ENCODE results near the gene TUBB6. TPM values are rescaled to one million over a fixed set of nuclear protein-coding genes. Genes with fewer than 3 reads are reported as not detected.

The TUBB6 gene
- total and polyA plus RNA-seq, 10 of the 15 experiments (the other 5 are each of a cell fraction or from before 2014, with no cell fraction given) = 27.4 to 262 (median 82.5) TPM

- Histone ChIP-seq H4K20me1 (ENCODE audit: control insufficient read depth, insufficient read depth) (no peaks in the 10 kb centered on the region; the same call in none of the 2 replicates), H3K4me3 (peak overlapping the region; percentile 99), H3K9me3 (replicated peaks; ENCODE audit: control insufficient read depth, insufficient read depth, low read length) (no peaks in the 10 kb centered on the region), H2AFZ (ENCODE audit: control insufficient read depth, low read depth, low read length) (no peak overlapping the region), H3K27ac (ENCODE audit: control insufficient read depth, insufficient read depth) (no peak overlapping the region), H3K4me2 (ENCODE audit: control insufficient read depth, insufficient read depth) (peak overlapping the region; percentile 80), H3K4me1 (ENCODE audit: control insufficient read depth, insufficient read depth, low read length) (peaks cover 3% of the 10 kb centered on the region; the same call in 1 of the 2 replicates), H3K79me2 (ENCODE audit: control insufficient read depth, insufficient read depth, low read length) (peaks cover 54% of the 10 kb centered on the region), H3K9ac (ENCODE audit: control insufficient read depth, insufficient read depth, low read length) (no peak overlapping the region), H3K27me3 (replicated peaks in 1 of 2; ENCODE audit: control insufficient read depth in 2 of 2, insufficient read depth in 2 of 2, low read length in 1 of 2) (no peaks in the 10 kb centered on the region), H3K36me3 (ENCODE audit: control insufficient read depth in 2 of 2, insufficient read depth in 2 of 2, low read length in 1 of 2) (peaks cover 0 to 8% of the 10 kb centered on the region in 2 experiments; a peak in 2 of 4 replicates)
- ChIA-PET RAD21 (ENCODE audit: unreplicated experiment) (no interaction called here), SMC1A (ENCODE audit: uncharacterized antibody, unreplicated experiment) (interaction anchor here (0.6 to 1.3 kb wide), 2 partner anchors 43 to 57 kb away, joined by 3 to 4 read pairs; no protein-coding TSS in a partner anchor), POLR2A (no interaction called here), CTCF (interaction anchor here (3.5 kb wide), 1 partner anchor 46 kb away, joined by 15 read pairs; no protein-coding TSS in a partner anchor)
- ATAC-seq (no peak), DNase-seq (ENCODE audit: low read depth, low spot score) (no peak), FAIRE-seq (no peak)
- BruUV-seq (replicated peaks) = TSS peak; percentile 42
- TF ChIP-seq ELK1 (IDR thresholded peaks at IDR 0.05; ENCODE audit: low read depth, low read length) = no peak
- peak; percentile 84 for TF ChIP-seq PKNOX1 (IDR thresholded peaks at IDR 0.05)
- peak; percentile 55 for TF ChIP-seq PBX3 (IDR thresholded peaks at IDR 0.05; ENCODE audit: insufficient replicate concordance, low read depth, low read length)
- no peak for TF ChIP-seq CEBPB (IDR thresholded peaks at IDR 0.05; ENCODE audit: borderline replicate concordance in 1 of 2, low read depth in 2 of 2, low read length in 2 of 2)
- no peak for TF ChIP-seq CREB1 (IDR thresholded peaks at IDR 0.05; ENCODE audit: low read depth)
- TF ChIP-seq NFIC (IDR thresholded peaks at IDR 0.05; ENCODE audit: low read depth, low read length) = no peak
- no peak for TF ChIP-seq MTA2 (IDR thresholded peaks at IDR 0.05; ENCODE audit: low read depth)
- TF ChIP-seq EP300 (IDR thresholded peaks at IDR 0.05; ENCODE audit: borderline replicate concordance in 1 of 2, control insufficient read depth in 1 of 2, low read depth in 2 of 2, low read length in 2 of 2) = no peak
- TF ChIP-seq CREM (IDR thresholded peaks at IDR 0.05; ENCODE audit: low read depth) = peak; percentile 20; the same call in 1 of the 2 replicates
- TF ChIP-seq JUNB (IDR thresholded peaks at IDR 0.05) = peak; percentile 32; the same call in 1 of the 2 replicates
- peak; percentile 61; the same call in 1 of the 2 replicates for TF ChIP-seq ZBTB33 (IDR thresholded peaks at IDR 0.05)
- in situ Hi-C loops (cut with MboI) (no loop called here), intact Hi-C loops (cut with micrococcal nuclease; ENCODE audit: unreplicated experiment) (loop anchor here (10.0 kb wide), 1 partner anchor 510 kb away; the partner anchor contains the start of gene PTPN2)
- 53% methylated on average over 6 of the region's 6 CpGs for WGBS (ENCODE audit: insufficient coverage, insufficient replicate concordance, low lambda C conversion rate, missing lambda C conversion rate)
These were observed 66.4 kb downstream of the TUBB6 start for GRCh38 chr18:12374401-12374800.
